Transverse colon (tissue), 4 donors: ENCODE results near the gene PIP5K1B. TPM values are rescaled to one million over a fixed set of nuclear protein-coding genes. Genes with fewer than 3 reads are reported as not detected.

Source experiments
- DNase-seq: peaks from one replicate; pipeline ENCODE4 v3.0.0-alpha.2; 2019
- H3K27ac ChIP-seq, 4 donors: fragments of 200-600 bp; sonication (generic); 2 replicates each; pipeline ENCODE4 v1.5.1; 2016 to 2018; ENCODE audit warnings: inconsistent platforms in 4 of 4
- H3K27me3 ChIP-seq: fragments of 200-600 bp; sonication (generic); 2 replicates; pipeline ENCODE4 v1.5.1; 2017; ENCODE audit warnings: inconsistent platforms
- H3K36me3 ChIP-seq, 4 donors: fragments of 200-600 bp; sonication (generic); 2 replicates each; pipeline ENCODE4 v1.5.1; 2017 to 2019; ENCODE audit warnings: inconsistent platforms in 4 of 4
- H3K4me1 ChIP-seq, 4 donors: fragments of 200-600 bp; sonication (generic); 2 replicates each; pipeline ENCODE4 v1.5.1; 2017 to 2020; ENCODE audit warnings: inconsistent platforms in 4 of 4
- H3K4me3 ChIP-seq, 4 donors: fragments of 200-600 bp; sonication (generic); 1 replicate in 1 of 4; 2 replicates in 3 of 4; pipeline versions ENCODE4 v1.5.1 to v1.6.1; 2017 to 2019; ENCODE audit warnings: inconsistent platforms in 4 of 4
- H3K9me3 ChIP-seq, 2 donors: fragments of 200-600 bp; sonication (generic); 2 replicates each; pipeline ENCODE4 v1.5.1; 2017 to 2019; ENCODE audit warnings: inconsistent platforms in 2 of 2
- EP300 ChIP-seq: sonication (generic); formaldehyde crosslinking; IDR thresholded peaks from one replicate; pipeline ENCODE4 v1.6.1; 2017; ENCODE audit warnings: antibody characterized with exemption, low read depth
- POLR2A ChIP-seq: fragments of 450-650 bp; IDR thresholded peaks from one replicate; pipeline ENCODE4 v1.6.1; 2016; ENCODE audit warnings: antibody characterized with exemption, mild to moderate bottlenecking, moderate library complexity
- POLR2AphosphoS5 ChIP-seq, 3 donors: sonication (generic); formaldehyde crosslinking; IDR thresholded peaks; one replicate each; pipeline ENCODE4 v1.6.1; 2016; ENCODE audit warnings: antibody characterized with exemption in 3 of 3
- WGBS, 2 donors: methylation state at CpG; one replicate each; pipeline ENCODE4 v1.1.5; 2018; ENCODE audit warnings: low coverage in 1 of 2; 5-methylcytosine and 5-hydroxymethylcytosine counted together
- in situ Hi-C, 4 donors: fragments of 200-750 bp; cut with MboI; loops; one replicate each; pipeline versions ENCODE4 v1.15.0 to v1.15.1; 2017; ENCODE audit warnings: low sequenced_read_pairs in 3 of 4, low pct_ligation_motif_present in 1 of 4, low pct_unique_long_range_greater_than_20kb in 1 of 4
- intact Hi-C: fragments of 100-400 bp; cut with DNase I; formaldehyde crosslinking; loops from one replicate; pipeline ENCODE4 v1.15.1; 2023; ENCODE audit warnings: low total_unique reads
- total RNA-seq, 4 donors: library from RNA; depleted of rRNA; stranded (reverse); fragments of >200 nt; gene quantifications; one replicate each; pipeline ENCODE4 v1.1.0, GENCODE V29; 2016
- TF ChIP-seq, protein P1 (sequence below), 5 experiments: fragments of 200-600 bp in 3 of 5; fragments of 450-650 bp in 2 of 5; sonication (generic) in 3 of 5; IDR thresholded peaks; 1 replicate in 2 of 5; 2 replicates in 3 of 5; pipeline ENCODE4 v1.5.1; 2016 to 2017; ENCODE audit warnings: antibody characterized with exemption in 5 of 5, inconsistent platforms in 3 of 5, mild to moderate bottlenecking in 2 of 5, moderate library complexity in 1 of 5

The PIP5K1B gene
- total RNA-seq, 4 donors from 2014 or later, result 45.6 to 104 (median 76.0) TPM

- TF ChIP-seq POLR2A (no peak), POLR2AphosphoS5 (IDR thresholded peaks at IDR 0.05) (no peak), EP300 (no peak)
- TF ChIP-seq, protein P1, sequence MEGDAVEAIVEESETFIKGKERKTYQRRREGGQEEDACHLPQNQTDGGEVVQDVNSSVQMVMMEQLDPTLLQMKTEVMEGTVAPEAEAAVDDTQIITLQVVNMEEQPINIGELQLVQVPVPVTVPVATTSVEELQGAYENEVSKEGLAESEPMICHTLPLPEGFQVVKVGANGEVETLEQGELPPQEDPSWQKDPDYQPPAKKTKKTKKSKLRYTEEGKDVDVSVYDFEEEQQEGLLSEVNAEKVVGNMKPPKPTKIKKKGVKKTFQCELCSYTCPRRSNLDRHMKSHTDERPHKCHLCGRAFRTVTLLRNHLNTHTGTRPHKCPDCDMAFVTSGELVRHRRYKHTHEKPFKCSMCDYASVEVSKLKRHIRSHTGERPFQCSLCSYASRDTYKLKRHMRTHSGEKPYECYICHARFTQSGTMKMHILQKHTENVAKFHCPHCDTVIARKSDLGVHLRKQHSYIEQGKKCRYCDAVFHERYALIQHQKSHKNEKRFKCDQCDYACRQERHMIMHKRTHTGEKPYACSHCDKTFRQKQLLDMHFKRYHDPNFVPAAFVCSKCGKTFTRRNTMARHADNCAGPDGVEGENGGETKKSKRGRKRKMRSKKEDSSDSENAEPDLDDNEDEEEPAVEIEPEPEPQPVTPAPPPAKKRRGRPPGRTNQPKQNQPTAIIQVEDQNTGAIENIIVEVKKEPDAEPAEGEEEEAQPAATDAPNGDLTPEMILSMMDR (IDR thresholded peaks at IDR 0.05), result no peak
- in situ Hi-C loops, result loop anchor here in 2 of 4 donors (25.0 kb wide), 2 partner anchors 134 to 284 kb away; no protein-coding TSS in a partner anchor
- peaks cover 3% of the 10 kb centered on the region for H3K27me3 ChIP-seq
- 69 to 86% methylated on average over 5 to 6 of the region's 6 CpGs for WGBS, 2 donors
- intact Hi-C loops, result no loop called here
- H3K4me3 ChIP-seq, result no peak overlapping the region
- H3K4me1 ChIP-seq, result peaks cover 0 to 20% (median 17%) of the 10 kb centered on the region in 4 donors
- DNase-seq, result no peak
- no peak overlapping the region for H3K27ac ChIP-seq
- H3K36me3 ChIP-seq, result no peaks in the 10 kb centered on the region
- no peaks in the 10 kb centered on the region for H3K9me3 ChIP-seq
These were observed 1.4 kb upstream of the PIP5K1B start for GRCh38 chr9:68703672-68704071.

- H3K4me3 ChIP-seq, result peak overlapping the region; percentile 39 to 88 (median 68)
- TF ChIP-seq EP300 (no peak), POLR2A (no peak)
- TF ChIP-seq, protein P1 (IDR thresholded peaks at IDR 0.05), result no peak
- H3K27me3 ChIP-seq, result peaks cover 3% of the 10 kb centered on the region
- H3K9me3 ChIP-seq, result no peaks in the 10 kb centered on the region
- peaks cover 0 to 28% (median 19%) of the 10 kb centered on the region in 4 donors for H3K4me1 ChIP-seq
- intact Hi-C loops (no loop called here), in situ Hi-C loops (loop anchor here in 2 of 4 donors (25.0 kb wide), 2 partner anchors 133 to 283 kb away; no protein-coding TSS in a partner anchor)
- H3K27ac ChIP-seq, result peak overlapping the region; percentile 94 to 95 (median 94)
- no peaks in the 10 kb centered on the region for H3K36me3 ChIP-seq
- 5% methylated on average over 7 of the region's 11 CpGs; no CpG with 5 or more reads in 1 of the 2 donors for WGBS, 2 donors
- no peak for DNase-seq
These were observed 584 bp upstream of the PIP5K1B start for GRCh38 chr9:68704498-68704813.

DNA sequence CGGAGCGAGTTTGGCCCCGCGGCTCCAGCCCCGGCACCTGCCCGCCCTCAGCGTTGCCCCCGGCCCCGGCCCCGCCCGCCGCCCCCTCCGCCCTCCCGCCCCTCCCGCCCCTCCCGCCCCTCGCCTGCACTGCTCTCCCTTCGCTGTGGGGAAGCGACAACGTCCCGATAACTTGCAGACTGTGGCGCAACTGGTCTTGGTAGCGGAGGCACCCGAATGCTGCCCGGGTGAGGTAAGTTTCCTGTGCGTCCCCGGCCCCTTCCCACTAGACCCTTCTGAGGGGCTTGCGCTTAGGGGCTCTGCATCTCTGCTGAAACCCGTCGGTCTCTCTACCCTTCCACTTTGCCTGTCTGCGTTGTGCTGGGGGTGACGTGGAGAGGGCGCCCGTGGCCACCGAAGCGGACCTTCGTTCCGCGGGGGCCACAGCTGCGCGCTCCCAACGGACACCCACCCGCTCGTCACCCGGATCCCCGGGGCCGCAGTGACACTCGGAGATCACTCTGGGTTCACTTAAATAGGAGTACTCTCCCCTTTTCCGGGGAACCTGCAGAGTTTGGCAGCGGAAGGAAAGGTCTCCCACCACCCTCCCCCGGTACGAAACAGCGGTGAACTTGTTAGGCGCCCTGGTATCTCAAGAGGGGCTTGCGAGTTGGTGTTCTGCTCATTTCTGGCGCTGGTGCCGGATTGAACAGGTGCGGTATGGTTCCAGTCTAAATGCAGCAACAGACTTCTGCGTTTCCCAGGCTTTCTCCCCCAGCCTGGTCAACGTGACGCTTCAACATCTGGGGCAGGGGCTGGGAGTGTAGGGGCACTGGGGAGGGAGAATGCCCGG, 707 bp downstream of the PIP5K1B start:
- peaks cover 3% of the 10 kb centered on the region for H3K27me3 ChIP-seq
- peak overlapping the region; percentile 39 to 88 (median 68) for H3K4me3 ChIP-seq
- TF ChIP-seq POLR2AphosphoS5 (IDR thresholded peaks at IDR 0.05) (peak in 2 of 3 donors; percentile 5 to 17), EP300 (no peak), POLR2A (no peak)
- TF ChIP-seq, protein P1 (IDR thresholded peaks at IDR 0.05), result peak in 2 of 5 experiments; percentile 12 to 18
- intact Hi-C loops, result loop anchor here (5.0 kb wide), 2 partner anchors 173 to 297 kb away; no protein-coding TSS in a partner anchor
- peak; percentile 67 for DNase-seq
- in situ Hi-C loops, result loop anchor here in 2 of 4 donors (25.0 kb wide), 2 partner anchors 132 to 282 kb away; no protein-coding TSS in a partner anchor
- peak overlapping the region; percentile 94 to 95 (median 94) for H3K27ac ChIP-seq
- peaks cover 0 to 34% (median 22%) of the 10 kb centered on the region in 4 donors for H3K4me1 ChIP-seq
- no peaks in the 10 kb centered on the region for H3K36me3 ChIP-seq
- no peaks in the 10 kb centered on the region for H3K9me3 ChIP-seq
- 0% methylated on average over 26 of the region's 62 CpGs; no CpG with 5 or more reads in 1 of the 2 donors for WGBS, 2 donors

GRCh38 chr9:68706363-68707201, 1.5 kb downstream of the PIP5K1B start:
- Histone ChIP-seq H3K4me3 (peak overlapping the region; percentile 39 to 88 (median 68)), H3K4me1 (peaks cover 0 to 34% (median 22%) of the 10 kb centered on the region in 4 donors), H3K9me3 (no peaks in the 10 kb centered on the region), H3K27ac (peak overlapping the region; percentile 94 to 95 (median 94)), H3K27me3 (peaks cover 3% of the 10 kb centered on the region), H3K36me3 (no peaks in the 10 kb centered on the region)
- TF ChIP-seq, protein P1 (IDR thresholded peaks at IDR 0.05), result no peak
- TF ChIP-seq POLR2A (no peak), EP300 (no peak), POLR2AphosphoS5 (IDR thresholded peaks at IDR 0.05) (peak in 1 of 3 donors; percentile 11)
- in situ Hi-C loops, result loop anchor here in 2 of 4 donors (25.0 kb wide), 2 partner anchors 131 to 281 kb away; no protein-coding TSS in a partner anchor
- peak; percentile 23 for DNase-seq
- 6 to 14% methylated on average over 13 to 19 of the region's 19 CpGs for WGBS, 2 donors
- intact Hi-C loops, result loop anchor here (5.0 kb wide), 2 partner anchors 174 to 296 kb away; no protein-coding TSS in a partner anchor
